Neural cell (in vitro differentiated cells): ENCODE results near the gene RBM20. TPM values are rescaled to one million over a fixed set of nuclear protein-coding genes. Genes with fewer than 3 reads are reported as not detected.

Experiments
- H2AFZ ChIP-seq: fragments of 200-600, 300-800 bp; sonication (generic), shearing (Covaris generic); 2 replicates; pipeline ENCODE4 v1.6.0; 2014; ENCODE audit warnings: low read depth, mild to moderate bottlenecking, antibody characterized with exemption, low read length, moderate library complexity
- H3F3A ChIP-seq: fragments of 200-600 bp; shearing (Covaris generic); 2 replicates; pipeline ENCODE4 v1.6.1; 2016; ENCODE audit warnings: mild to moderate bottlenecking, moderate library complexity, mixed read lengths, antibody characterized with exemption, low read length; ENCODE audit not compliant: insufficient read depth, poor library complexity, severe bottlenecking
- H3K27ac ChIP-seq: fragments of 200-600, 300-800 bp; sonication (generic), shearing (Covaris generic); 2 replicates; pipeline ENCODE4 v1.5.1; 2014; ENCODE audit warnings: mild to moderate bottlenecking, low read length, moderate library complexity
- H3K27me3 ChIP-seq: fragments of 300-800, 200-600 bp; sonication (generic), shearing (Covaris generic); 2 replicates; pipeline ENCODE4 v1.6.0; 2014; ENCODE audit warnings: mild to moderate bottlenecking, low read depth, low read length, moderate library complexity; ENCODE audit not compliant: insufficient read depth
- H3K36me3 ChIP-seq: fragments of 300-800, 200-600 bp; sonication (generic), shearing (Covaris generic); 2 replicates; pipeline ENCODE4 v1.5.1; 2014; ENCODE audit warnings: mild to moderate bottlenecking, antibody characterized with exemption, low read length, moderate library complexity; ENCODE audit not compliant: insufficient read depth
- H3K4me2 ChIP-seq: fragments of 300-800, 200-600 bp; sonication (generic), shearing (Covaris generic); 2 replicates; pipeline ENCODE4 v1.6.0; 2014; ENCODE audit warnings: mild to moderate bottlenecking, low read length
- H3K4me3 ChIP-seq: fragments of 300-800, 200-600 bp; sonication (generic), shearing (Covaris generic); 2 replicates; pipeline ENCODE4 v1.5.1; 2014; ENCODE audit warnings: mild to moderate bottlenecking, low read length, moderate library complexity
- H3K79me2 ChIP-seq: fragments of 200-600 bp; shearing (Covaris generic); replicated peaks from 2 replicates; pipeline ENCODE4 v1.6.0; 2014; ENCODE audit warnings: mild to moderate bottlenecking, low read length, moderate library complexity; ENCODE audit not compliant: insufficient read depth
- H3K9ac ChIP-seq: fragments of 300-800, 200-600 bp; sonication (generic), shearing (Covaris generic); 2 replicates; pipeline ENCODE4 v1.6.1; 2016; ENCODE audit warnings: mild to moderate bottlenecking, low read length, mixed read lengths
- H3K9me2 ChIP-seq: fragments of 200-600 bp; shearing (Covaris generic); 2 replicates; pipeline ENCODE4 v1.6.1; 2016; ENCODE audit warnings: mild to moderate bottlenecking, low read length, mixed read lengths; ENCODE audit not compliant: insufficient read depth
- H3K9me3 ChIP-seq: fragments of 200-600, 300-800 bp; sonication (generic), shearing (Covaris generic); 2 replicates; pipeline ENCODE4 v1.6.1; 2016; ENCODE audit warnings: mild to moderate bottlenecking, mixed run types, low read length, moderate library complexity, mixed read lengths
- H4K20me1 ChIP-seq: fragments of 200-600 bp; shearing (Covaris generic); 2 replicates; pipeline ENCODE4 v1.6.1; 2016; ENCODE audit warnings: mild to moderate bottlenecking, mixed run types; ENCODE audit not compliant: insufficient read depth
- CTCF ChIP-seq: fragments of 450-650 bp; IDR thresholded peaks from 2 replicates; pipeline ENCODE4 v1.5.1; 2014; ENCODE audit warnings: antibody characterized with exemption, mild to moderate bottlenecking, moderate library complexity; ENCODE audit not compliant: poor library complexity, severe bottlenecking
- EP300 ChIP-seq: fragments of 450-650 bp; conservative IDR thresholded peaks from 2 replicates; pipeline ENCODE4 v1.6.1; 2014; ENCODE audit warnings: antibody characterized with exemption, mild to moderate bottlenecking, moderate library complexity; ENCODE audit not compliant: poor library complexity, severe bottlenecking
- EZH2 ChIP-seq: fragments of 200-600, 300-800 bp; shearing (Covaris generic), sonication (generic); IDR thresholded peaks from 2 replicates; pipeline ENCODE4 v1.6.1; 2014; ENCODE audit warnings: antibody characterized with exemption, low read length, borderline replicate concordance, mild to moderate bottlenecking; ENCODE audit not compliant: insufficient read depth, poor library complexity, severe bottlenecking
- MXI1 ChIP-seq: fragments of 450-650 bp; conservative IDR thresholded peaks from 2 replicates; pipeline ENCODE4 v1.6.1; 2014; ENCODE audit warnings: antibody characterized with exemption, mild to moderate bottlenecking; ENCODE audit not compliant: poor library complexity, severe bottlenecking
- POLR2AphosphoS5 ChIP-seq: IDR thresholded peaks from 2 replicates; pipeline ENCODE4 v1.6.1; 2012
- RAD21 ChIP-seq: fragments of 450-650 bp; conservative IDR thresholded peaks from 2 replicates; pipeline ENCODE4 v1.6.1; 2014; ENCODE audit warnings: antibody characterized with exemption, mild to moderate bottlenecking, moderate library complexity
- REST ChIP-seq: IDR thresholded peaks from 2 replicates; pipeline ENCODE4 v1.6.1; 2012; ENCODE audit warnings: borderline replicate concordance
- SMC3 ChIP-seq: fragments of 450-650 bp; conservative IDR thresholded peaks from 2 replicates; pipeline ENCODE4 v1.6.1; 2014; ENCODE audit warnings: antibody characterized with exemption, mild to moderate bottlenecking, moderate library complexity; ENCODE audit not compliant: poor library complexity
- TAF1 ChIP-seq: IDR thresholded peaks from 2 replicates; pipeline ENCODE4 v1.6.1; 2012; ENCODE audit warnings: low read depth
- polyA plus RNA-seq: library from polyadenylated mRNA; depleted of rRNA; stranded (reverse); fragments of >200 nt; gene quantifications from 2 replicates; pipeline ENCODE4 v1.2.3, GENCODE V29; 2014

Gene RBM20
- polyA plus RNA-seq, 1 donor from 2014 or later: 0.07 TPM

- Histone ChIP-seq H3K36me3 (no peaks in the 10 kb centered on the region), H3K79me2 (no peaks in the 10 kb centered on the region), H2AFZ (no peak overlapping the region), H4K20me1 (no peaks in the 10 kb centered on the region), H3K27ac (no peak overlapping the region), H3K9me2 (no peaks in the 10 kb centered on the region), H3K4me3 (no peak overlapping the region), H3K9ac (no peak overlapping the region), H3F3A (no peaks in the 10 kb centered on the region), H3K9me3 (no peaks in the 10 kb centered on the region), H3K4me2 (no peak overlapping the region), H3K27me3 (no peaks in the 10 kb centered on the region)
- TF ChIP-seq MXI1 (no peak), CTCF (no peak), EZH2 (no peak), EP300 (no peak), REST (no peak), POLR2AphosphoS5 (no peak), TAF1 (no peak), RAD21 (no peak), SMC3 (no peak)
Observed at GRCh38 chr10:110836706-110837105, 192.6 kb downstream of the RBM20 start.

GRCh38 chr10:110837418-110838171 lies 193.5 kb downstream of the RBM20 start:
- Histone ChIP-seq H3K36me3 (no peaks in the 10 kb centered on the region), H3K79me2 (no peaks in the 10 kb centered on the region), H3K4me2 (no peak overlapping the region), H2AFZ (no peak overlapping the region), H3K9me3 (no peaks in the 10 kb centered on the region), H3K4me3 (no peak overlapping the region), H3K27me3 (no peaks in the 10 kb centered on the region), H3F3A (no peaks in the 10 kb centered on the region), H3K27ac (no peak overlapping the region), H3K9me2 (no peaks in the 10 kb centered on the region), H4K20me1 (no peaks in the 10 kb centered on the region), H3K9ac (no peak overlapping the region)
- TF ChIP-seq EP300 (no peak), REST (no peak), POLR2AphosphoS5 (no peak), TAF1 (no peak), EZH2 (no peak), SMC3 (no peak), MXI1 (no peak), CTCF (no peak), RAD21 (no peak)
